HG03095 (cell line): ENCODE measurements around the gene KISS1R.
"Not testable (repeated sequence)": the region's sequence is repeated elsewhere in the genome, so short reads cannot be mapped to it uniquely, and the experiment has no call there.

Source experiments
- ATAC-seq: cut with Tn5 transposase; IDR thresholded peaks from one replicate; pipeline ENCODE4 v1.9.1; 2021; ENCODE audit warnings: moderate library complexity; ENCODE audit not compliant: unreplicated experiment

Gene KISS1R

DNA sequence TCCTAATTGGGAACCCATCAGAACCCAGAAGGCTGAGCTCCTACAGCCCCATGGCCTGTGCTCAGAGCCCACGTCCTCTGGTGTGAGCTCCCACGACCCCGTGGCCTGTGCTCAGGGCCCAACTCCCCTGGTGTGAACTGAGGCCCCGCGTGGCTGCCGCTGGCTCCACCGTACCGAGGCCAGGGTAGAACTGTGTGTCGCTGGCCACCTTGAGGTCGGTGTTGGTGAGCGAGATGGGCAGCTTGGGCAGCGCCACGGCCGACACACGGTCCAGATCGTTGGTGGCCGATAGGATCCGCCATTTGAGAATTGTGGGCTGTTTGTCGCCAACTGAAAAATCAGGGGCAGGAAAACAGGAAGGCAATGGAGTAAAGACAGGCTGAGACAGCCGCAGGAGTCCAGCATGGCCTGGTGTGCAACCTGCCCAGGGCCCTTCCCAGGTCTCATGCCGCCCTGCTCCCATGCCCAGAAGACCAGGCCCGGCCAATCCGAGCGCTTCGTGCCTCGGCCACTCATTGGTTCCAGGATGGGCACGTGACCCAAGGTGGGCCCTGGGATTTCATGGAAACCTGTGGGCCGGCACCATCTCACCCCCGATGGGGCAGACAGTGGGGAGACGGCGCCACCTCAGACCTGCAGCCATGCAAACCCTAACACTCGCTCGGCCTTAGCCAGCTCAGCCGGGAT is 35.6 kb upstream of the KISS1R start:
- no peak for ATAC-seq

DNA sequence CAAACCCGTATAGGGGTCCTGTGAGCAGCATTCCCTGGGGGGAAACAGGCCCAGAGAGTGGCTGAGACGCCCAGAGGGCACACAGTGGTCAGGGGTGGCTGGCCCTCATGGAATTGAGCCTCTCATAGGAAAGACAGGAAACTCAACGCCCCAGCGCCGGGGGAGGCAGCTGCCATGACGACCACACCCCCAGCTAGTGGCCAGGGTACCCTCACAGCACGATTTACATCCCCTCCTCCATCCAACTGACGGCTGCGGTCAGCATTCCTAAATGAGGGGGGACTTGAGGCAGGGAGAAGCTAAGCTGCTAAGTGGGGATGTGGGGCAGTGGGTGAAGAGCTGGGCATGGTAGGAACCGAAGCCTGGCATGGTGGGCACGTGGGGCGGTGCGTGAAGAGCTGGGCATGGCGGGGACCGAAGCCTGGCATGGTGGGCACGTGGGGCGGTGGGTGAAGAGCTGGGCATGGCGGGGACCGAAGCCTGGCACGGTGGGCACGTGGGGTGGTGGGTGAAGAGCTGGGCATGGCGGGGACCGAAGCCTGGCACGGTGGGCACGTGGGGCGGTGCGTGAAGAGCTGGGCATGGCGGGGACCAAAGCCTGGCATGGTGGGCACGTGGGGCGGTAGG is 34.1 kb upstream of the KISS1R start:
- ATAC-seq = no peak

DNA sequence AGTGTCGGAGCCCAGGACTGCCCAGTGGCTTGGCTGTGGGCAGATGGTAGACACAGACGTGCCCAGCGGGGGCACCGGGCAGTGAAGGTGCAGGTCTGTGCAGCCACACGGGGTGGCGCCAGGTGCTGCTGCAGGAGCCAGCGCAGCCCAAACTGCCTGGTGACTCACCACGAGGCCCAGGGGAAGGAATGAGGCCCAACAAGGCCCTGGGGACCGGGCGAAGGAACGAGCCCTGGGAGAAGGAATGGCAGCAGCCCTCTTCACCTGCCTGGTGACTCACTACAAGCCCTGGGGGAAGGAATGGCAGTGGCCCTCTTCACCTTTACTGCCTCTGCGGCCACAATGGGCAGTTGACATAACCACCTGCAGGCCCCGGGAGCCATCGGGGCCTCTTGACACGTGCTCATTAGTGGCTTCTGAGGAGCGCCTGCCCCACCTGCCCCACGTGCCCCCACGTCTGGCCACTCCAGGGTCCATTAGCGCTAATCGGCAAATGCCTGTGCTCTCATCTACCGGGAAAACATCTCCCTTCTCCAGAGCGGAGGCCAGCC is 33.4 kb upstream of the KISS1R start:
- ATAC-seq = no peak

DNA sequence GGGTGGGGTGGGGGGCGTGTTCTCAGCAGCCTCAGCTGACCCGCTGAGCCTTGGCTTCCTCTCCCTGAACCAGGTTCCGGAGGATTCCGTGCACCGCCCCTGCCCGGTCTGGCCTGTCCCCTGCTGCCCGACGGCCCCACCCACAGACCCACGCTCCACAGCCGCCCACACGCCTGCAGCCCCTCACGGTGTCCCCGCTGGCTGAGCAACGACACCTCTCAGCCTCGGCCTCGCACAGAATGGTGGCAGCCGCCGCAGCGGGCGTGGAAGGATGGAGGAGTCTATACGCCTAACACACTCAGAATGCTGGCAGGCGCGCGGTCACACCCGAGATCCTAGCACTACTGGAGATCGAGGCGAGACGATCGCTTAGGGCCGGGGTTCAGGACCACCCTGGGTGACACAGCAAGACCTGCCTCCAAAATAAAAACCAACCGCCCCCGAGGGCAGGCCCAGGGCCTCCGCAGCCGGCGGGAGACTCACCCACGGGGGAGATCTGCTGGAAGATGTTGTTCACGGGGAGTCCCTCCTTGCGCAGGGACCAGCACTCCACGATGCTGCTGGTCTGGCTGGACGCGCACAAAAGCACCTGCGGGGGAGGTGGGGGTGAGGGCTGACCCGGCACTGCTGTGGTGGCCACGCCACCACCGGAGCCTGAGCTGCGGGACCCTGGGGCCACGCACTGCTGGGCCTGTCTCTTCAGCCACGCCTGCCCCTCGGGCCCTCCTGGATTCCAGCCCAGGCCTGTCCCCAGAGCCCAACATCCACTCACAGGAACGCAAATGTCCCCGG is 32.5 kb upstream of the KISS1R start:
- ATAC-seq = no peak

DNA sequence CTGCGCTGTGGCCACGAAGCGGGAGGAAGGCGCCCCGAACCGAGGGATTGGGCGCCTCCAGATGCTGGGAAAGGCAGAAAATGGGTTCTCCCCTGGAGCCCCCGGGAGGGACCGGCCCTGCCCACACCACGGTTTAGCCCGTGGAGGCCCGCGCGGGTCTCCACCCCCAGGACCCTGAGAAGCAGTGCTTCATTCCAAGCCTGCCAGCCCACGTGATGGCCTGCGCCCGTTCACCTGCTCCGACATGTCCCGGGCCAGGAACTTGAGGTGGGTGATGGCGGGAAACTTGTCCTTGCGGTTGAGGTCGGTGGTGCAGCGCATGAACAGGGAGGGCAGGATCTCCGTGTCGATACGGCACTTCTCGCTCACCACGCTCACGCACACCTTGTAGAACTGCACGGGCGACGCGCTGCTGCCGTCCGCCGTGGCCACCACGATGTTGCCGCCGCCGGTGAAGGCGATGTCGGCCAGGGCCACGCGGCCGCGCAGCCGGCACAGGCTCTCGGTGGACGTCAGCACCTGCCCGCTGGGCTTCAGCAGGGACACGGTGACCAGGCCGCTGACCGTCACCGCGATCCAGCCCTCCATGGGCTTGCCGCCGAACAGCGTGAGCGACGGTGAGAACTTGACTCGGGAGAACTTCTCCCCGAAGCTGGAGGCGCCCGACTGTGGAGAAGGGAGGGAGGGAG is 31.5 kb upstream of the KISS1R start:
- ATAC-seq = no peak

DNA sequence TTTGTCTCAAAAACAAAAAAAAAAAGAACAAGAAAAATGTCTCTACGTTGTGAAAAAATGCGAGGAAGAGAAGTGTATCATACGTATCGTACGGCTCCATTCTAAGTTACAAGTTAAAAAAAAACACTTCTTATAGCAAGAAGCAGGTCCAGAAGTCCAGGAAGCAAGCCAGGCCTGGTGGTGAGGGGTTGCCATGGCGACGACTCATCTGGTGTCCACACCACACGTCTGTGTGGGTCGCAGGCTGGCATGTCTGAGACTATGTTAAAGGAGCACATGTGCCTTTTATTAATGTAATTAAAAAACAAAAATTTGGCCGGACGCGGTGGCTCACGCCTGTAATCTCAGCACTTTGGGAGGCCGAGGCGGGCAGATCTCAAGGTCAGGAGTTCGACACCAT is 30.1 kb upstream of the KISS1R start:
- ATAC-seq = no peak

DNA sequence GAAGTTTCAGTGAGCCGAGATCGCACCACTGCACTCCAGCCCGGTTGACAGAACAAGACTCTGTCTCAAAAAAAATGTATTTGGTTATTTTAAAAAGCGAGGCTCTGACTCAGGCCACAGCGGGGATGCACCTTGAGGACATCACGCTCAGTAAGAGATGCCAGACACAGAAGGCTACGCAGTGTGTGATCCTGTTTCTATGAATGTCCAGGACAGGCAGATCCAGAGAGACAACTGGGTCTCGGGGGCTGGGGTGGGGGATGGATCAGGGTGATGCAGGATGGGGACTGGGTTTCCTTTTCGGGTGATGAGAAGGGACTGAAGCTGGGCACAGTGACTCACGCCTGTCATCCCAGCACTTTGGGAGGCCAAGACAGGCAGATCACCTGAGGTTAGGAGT is 29.5 kb upstream of the KISS1R start:
- no peak for ATAC-seq

DNA sequence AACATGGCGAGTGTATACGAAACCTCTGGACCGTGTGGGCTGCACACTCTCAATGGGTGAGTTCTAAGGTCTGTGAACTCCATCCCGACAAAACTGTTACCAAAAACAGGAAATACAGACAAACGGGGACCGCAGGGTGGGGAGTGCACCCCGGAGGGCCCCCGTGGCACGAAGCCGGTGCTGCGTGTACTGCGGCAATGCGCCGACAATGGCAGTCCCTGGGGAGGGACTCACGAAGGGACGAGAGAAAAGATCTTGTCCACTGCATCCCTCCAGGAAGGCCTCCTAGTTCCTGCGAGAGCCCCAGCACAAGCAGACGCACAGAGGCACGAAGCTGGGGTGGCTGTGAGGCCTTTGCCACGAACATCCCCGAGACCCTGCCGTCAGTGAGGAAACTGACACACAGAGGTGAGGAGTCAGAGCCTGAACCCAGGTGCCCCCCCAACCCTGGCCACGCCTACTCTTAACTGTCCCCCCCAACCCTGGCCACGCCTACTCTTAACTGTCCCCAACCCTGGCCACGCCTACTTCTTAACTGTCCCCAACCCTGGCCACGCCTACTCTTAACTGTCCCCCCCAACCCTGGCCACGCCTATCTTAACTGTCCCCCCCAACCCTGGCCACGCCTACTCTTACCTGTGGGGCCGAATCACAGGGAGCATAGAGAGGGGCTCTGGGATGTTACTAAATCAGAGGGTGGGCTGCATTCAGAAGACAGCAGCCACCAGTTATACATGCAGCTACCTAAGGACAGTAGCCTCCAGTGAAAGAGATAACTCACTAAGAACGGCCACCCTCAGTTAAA is 28.4 kb upstream of the KISS1R start:
- no peak for ATAC-seq

DNA sequence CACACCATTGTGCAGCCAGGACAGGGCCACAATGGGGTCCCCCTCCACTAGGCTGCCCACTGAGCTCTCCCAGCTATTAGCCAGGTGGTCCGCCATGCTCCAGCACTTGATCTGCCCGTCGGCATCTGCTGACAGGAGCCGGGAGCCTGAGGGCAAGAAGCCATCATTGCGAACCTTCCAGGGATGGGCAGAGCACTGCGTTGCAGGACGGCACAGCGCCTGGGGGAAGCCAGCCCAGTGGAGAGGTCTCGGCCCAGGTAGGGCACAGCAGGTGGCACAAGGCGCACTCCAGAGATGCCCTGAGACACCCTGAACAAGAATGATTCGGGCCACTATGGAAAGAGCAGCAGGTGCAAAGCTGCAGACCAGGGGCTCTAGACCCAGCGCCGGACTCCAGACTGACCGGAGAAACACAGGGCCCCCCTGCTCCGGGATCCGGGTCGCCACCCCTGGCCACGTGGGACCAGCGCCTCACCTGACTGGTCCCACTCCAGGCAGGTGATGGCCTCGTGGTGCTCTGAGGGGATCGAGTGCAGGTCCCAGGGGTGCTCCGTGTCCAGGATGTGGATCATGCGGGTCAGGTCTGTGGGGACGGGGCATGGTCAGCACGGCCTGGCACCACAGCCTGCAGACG is 27.4 kb upstream of the KISS1R start:
- ATAC-seq = no peak

DNA sequence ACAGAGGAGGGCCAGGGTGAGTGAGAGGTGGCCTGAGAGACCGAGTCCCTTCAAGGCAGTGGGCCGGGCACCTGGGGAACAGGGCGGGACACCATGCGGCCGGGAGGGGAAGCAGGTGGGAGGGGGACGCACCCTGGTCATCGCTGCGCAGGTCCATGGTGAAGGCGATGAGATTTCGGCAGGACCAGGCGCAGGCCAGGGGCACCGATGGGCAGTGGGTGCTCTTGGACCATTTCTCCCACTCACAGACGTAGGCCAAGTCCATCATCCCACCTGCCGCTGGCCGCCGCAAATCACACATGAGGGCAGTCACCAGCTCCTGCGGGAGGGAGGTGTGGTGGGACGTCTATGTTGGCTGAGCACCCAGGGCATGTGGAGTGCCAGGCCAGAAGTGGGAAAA is 26.3 kb upstream of the KISS1R start:
- no peak for ATAC-seq

DNA sequence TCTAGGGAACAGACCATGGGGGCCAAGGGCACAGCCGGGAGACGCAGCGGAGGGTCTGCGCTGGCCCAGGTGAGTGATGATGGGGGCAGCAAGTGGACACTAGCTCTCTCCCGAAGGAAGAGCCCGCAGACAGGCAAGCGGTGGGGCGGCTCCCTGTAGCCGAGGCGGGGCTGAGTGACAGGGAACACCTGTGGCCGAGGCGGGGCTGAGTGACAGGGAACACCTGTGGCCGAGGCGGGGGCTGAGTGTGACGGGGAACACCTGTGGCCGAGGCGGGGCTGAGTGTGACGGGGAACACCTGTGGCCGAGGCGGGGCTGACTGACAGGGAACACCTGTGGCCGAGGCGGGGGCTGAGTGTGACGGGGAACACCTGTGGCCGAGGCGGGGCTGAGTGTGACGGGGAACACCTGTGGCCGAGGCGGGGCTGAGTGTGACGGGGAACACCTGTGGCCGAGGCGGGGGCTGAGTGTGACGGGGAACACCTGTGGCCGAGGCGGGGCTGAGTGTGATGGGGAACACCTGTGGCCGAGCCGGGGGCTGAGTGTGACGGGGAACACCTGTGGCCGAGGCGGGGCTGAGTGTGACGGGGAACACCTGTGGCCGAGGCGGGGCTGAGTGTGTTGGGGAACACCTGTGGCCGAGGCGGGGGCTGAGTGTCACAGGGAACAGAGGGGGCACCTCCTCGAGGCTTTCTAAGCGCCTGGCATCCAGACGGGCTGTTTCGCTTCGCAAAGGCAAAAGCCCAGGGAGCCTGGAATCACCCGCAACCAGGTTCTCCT is 25.5 kb upstream of the KISS1R start:
- not testable (repeated sequence) for ATAC-seq

DNA sequence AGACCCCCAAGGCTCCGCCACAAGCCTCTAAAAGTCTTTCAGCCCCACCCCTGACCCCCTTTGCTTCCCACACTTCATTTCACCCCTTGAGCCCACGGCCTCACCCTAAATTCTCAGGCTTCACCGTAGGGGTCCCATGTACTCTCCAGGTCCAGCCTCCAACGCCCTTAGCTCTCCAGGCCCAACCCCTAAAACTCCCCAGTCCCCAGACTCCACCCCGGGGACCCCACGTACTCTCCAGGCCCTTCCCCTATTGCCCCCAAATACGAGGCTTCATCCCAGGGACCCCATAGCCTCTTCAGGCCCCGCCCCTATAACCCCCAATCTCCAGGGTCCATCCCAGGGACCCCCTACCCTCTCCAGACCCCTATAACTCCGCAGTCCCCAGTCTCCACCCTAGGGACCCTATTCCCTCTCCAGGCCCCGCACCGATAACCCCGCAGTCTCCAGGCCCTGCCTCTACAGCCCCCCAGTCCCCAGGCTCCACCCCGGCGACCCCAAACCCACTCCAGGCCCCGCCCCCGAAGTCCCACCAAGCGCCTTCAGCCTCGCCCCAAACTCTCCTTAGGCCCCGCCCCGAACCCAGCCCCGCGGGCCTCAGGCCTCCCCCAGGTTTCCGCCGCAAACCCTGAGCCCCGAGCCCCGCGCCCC is 24.8 kb upstream of the KISS1R start:
- peak; percentile 12 for ATAC-seq

DNA sequence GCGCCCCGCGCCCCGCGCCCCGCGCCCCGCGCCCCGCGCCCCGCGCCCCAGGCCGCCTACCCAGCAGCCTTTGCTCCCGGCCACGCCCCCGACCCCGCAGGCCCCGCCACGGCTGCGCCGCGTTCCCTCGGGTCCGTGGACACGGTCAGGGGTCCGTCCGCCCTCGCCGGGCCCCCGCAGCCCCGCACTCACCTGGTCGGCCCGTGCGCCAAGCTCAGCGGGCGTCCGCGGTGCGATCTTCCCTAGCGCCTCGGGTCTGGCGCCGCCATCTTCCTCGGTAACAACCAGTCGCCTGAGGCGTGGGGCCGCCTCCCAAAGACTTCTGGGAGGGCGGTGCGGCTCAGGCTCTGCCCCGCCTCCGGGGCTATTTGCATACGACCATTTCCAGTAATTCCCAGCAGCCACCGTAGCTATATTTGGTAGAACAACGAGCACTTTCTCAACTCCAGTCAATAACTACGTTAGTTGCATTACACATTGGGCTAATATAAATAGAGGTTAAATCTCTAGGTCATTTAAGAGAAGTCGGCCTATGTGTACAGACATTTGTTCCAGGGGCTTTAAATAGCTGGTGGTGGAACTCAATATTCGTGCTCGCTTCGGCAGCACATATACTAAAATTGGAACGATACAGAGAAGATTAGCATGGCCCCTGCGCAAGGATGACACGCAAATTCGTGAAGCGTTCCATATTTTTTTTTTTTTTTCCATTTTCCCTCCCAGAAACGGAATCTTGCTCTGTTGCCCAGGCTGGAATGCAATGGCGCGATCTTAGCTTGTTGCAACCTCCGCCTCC is 24.0 kb upstream of the KISS1R start, which contains the start of the genes MED16 and RNU6-9:
TSS of gene MED16 (minus strand) at position 294 of the 796 bp plus-strand sequence. CDS start 2,056 bp downstream, outside the sequence.
TSS of gene RNU6-9 (plus strand) at position 591 of the 796 bp plus-strand sequence.
- ATAC-seq = peak; percentile 73

DNA sequence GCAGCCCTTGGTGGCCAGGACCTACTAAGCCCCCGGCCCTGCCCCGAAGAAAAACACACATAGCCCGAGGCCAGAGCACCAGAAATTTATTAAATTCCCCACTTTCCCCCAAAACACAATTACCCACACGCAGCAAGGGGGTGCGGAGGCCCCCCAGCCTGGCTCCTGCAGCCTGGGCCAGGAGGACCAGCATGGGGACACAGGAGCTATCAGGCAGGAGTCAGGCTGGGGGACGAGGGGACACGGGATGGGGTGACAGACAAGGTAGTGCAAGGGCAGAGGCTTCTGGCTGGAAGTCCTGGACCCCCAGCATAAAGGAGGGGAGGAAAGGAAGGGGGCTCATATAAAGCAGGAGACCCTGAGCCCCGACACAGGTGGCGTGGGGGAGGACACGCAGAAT is 20.7 kb upstream of the KISS1R start:
- no peak for ATAC-seq

DNA sequence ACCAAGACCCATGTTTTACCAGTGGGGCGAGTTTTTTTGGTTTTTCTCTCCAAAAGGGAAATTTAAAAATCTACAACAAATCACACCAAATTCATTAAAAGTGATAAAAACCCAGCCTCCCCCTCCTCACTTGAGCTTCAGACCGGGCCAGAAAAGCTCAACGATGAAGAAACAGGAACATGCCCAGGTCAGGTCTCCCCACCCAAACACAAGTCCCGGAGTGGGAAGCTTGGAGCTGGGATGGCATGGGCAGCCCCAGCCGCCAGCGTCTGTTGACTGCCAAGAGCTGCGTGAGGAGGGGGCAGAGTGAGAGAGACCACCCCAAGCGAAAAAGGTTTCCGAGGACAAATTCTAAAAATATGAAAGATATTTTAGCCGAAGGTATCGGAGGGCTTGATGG is 20.1 kb upstream of the KISS1R start:
- ATAC-seq = no peak

DNA sequence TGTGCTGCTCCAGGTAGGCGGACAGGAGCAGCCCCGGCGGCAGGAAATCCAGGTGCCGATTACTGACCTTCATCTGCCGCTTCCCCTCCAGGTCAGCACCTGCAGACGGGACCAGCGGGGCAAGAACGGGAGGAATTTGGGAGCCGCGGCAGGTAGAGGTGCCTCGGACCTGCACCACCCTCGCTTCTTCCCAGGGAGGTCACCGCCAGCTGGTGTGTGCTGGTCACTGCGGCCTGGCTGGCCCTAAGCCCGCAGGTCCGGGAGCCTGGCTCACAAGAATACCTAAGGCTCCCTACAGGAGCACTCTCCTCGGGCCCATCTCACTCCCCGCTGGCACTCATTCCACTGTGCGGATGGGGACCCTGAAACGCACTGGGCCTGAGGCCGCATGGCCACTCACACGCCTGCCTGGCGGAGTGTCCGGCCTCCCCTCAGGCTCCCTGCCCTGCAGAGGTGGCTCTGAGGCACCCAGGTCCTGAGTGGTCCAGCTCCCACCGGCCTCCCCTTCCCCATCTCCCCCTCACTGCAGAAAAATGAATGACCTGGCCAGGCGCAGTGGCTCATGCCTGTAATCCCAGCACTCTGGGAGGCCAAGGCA is 19.6 kb upstream of the KISS1R start:
- ATAC-seq = no peak

DNA sequence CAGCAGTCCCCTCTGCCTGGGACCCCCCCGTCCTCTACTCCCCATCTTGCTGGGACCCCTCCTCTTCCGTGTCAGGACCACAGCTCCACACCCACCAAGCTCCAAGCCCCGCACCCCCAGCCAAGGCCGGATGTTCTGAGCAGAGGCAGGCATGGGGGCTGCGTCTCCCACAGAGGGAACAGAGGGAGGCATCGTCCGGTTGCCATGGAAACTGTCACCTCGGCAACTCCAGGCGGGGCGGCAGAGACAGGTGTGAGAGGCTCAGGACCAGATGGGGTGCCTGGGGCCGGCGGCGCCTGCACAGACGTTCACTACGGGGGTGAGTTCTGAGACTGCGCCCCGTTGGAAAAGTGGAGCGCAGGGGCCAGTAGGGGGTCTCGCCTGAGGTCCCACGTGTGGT is 18.5 kb upstream of the KISS1R start:
- ATAC-seq = no peak
